Erythroblast (primary cell): ENCODE data around the gene KCTD7.
"Not testable (repeated sequence)": the region's sequence is repeated elsewhere in the genome, so short reads cannot be mapped to it uniquely, and the experiment has no call there.

Experiments
- GATA1 ChIP-seq: IDR thresholded peaks from 2 replicates; pipeline ENCODE4 v1.6.1; 2011; ENCODE audit warnings: low read depth, mild to moderate bottlenecking, control low read depth, low read length, moderate library complexity
- POLR2A ChIP-seq: IDR thresholded peaks from 2 replicates; pipeline ENCODE4 v1.6.1; 2011; ENCODE audit warnings: mild to moderate bottlenecking, low read length

DNA sequence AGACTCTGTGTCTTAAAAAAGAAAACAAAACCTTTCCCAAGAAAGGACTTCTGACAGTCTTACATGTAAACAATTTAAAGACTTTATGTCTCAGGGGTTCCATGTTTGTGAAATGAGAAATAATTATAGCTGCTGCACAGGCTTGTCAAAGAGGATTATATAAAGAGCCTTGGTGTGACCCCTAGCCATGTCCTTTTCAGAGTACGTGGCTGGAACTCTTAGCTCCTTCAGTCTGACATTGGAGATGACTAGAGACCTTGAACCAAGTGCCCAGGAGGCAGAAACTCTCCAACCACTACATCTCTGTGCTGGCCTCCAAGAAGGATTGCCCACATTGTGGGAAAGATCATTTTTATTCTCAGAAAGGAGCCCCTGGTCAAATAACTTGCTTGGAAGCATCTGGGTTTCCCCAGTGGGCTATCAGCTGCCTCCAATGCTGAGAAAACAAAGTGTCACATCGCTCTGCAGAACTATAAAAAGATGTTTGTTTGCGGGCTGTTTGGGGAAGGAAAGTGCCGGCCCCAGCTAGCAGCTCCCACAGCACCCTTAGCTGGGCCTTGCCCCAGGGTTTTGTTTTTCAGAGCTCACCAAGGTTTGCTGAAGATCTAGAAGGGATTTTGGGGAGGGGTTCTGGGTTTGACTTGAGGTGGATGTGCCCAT, 6.8 kb downstream of the KCTD7 start:
- not testable (repeated sequence) for TF ChIP-seq POLR2A, GATA1
